ENCODE data around the gene PHF21B.

The PHF21B gene

DNA sequence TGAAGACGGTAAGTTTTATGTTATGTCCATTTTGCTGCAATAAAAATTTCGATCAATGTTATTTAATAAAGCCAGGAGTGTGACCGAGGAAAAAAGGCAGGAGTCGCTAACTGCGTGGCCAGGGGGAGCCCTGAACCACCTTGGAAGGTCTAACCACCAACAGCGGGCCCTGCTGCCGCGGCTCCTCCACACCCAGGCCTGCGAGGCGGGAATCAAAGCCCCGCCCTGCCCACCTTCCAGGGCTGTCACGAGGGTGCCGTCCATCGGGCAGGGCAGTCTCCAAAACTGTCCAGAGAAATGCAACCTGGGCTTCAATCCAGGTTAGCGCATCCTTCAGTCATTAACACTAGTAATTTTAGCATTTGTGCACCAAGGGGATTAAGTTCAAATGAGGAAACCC lies 19.0 kb downstream of the PHF21B start:
- DNase-seq (ENCODE audit: low read depth in 4 of 4, low spot score in 1 of 4), result no peak

DNA sequence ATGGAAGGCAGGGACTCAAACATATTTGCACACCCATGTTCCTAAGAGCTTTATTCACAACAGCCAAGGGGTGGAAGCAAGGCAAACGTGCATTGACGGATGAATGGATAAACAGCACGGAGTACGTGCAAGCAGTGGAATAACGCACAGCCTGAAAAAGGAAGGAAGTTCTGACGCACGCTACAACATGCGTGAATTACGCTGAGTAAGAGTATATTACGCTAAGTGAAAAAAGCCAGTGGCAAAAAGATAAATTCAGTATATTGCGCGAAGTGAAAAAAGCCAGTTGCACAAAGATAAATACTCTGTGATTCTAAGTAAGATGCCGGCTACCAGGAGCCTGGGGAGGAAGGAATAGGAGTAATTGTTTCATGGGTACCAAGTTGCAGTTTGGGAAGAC lies 19.5 kb downstream of the PHF21B start:
- no peak for DNase-seq (ENCODE audit: low read depth in 4 of 4, low spot score in 1 of 4)

DNA sequence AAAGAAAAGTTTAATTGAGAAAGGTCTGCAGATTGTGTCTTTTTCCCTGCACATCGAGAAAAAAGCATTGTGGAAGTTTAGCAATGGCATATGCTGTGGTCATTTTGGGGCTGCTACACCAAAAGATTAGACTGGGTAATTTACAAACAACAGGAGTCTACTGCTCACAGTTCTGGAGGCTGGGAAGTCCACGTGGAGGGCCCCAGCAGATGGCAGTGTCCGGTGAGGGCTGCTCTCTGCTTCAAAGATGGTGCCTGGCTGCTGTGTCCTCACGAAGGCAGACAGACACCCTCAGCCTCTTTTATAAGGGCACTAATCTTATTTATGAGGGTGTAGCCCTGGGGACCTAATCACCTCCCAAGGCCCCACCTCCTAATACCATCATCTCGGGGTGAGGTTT lies 21.1 kb downstream of the PHF21B start:
- no peak for DNase-seq (ENCODE audit: low read depth in 4 of 4, low spot score in 1 of 4)

DNA sequence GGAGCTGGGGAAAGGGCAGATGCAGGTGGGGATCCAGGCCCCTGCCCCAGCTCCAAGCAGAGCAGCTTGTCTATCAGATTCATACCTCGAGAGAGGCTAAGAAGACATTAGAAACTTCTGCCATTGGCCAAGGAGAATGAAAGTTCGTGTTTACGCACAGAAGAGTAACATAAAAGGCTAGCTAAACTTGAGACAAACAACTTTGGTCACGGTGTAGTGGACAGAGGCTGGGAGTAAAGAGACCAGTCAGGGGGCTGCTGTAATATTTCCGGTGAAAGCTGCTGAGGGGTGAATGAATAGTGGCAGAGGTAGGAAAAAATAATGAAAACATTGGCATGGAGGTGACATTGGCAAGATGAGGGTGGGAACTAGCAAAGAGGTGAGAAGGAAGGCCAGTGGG lies 22.9 kb downstream of the PHF21B start:
- DNase-seq (ENCODE audit: low read depth in 4 of 4, low spot score in 1 of 4), result no peak

DNA sequence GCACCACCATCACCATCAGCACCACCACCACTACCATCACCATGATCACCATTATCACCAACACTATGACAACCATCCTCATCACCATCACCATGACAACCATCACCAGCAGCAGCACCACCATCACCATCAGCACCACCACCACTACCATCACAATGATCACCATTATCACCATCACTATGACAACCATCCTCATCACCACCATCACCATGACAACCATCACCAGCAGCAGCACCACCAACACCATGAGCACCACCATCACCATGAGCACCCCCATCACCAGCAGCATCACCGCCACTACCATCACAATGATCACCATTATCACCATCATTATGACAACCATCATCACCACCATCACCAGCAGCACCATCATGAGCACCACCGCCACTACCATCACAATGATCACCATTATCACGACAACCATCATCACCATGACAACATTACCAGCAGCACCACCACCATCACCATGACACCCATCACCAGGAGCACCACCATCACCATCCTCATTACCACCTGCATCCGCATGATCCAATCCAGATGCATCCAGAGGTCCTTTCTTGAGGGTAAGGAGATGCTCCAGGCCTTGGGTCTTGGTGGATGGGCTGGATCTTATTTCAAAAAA lies 23.8 kb downstream of the PHF21B start:
- no peak for DNase-seq (ENCODE audit: low read depth in 4 of 4, low spot score in 1 of 4)

DNA sequence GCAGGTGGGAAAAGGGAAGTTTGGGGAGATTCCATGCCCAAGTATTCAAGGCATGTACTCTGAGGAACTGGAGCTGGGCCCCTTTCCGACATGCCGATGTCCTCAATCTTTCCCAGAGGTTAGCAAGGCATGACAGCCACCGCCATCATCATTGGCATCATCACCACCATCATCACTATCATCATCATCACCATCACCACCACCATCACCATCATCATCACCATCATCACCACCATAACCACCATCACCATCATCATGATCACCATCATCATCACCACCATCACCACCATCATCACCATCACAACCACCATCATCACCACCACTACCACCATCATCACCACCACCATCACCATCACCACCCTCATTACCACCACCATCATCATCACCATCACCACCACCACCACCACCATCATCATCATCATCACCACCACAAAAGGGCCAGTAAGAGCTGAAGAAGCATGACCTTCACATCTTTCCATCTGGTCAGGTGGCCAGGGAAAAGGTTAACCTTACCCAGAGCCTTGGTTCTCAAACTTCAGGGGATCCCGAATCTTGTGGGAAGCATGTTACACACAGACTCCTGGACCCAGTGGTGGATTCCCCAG lies 25.8 kb downstream of the PHF21B start:
- no peak for DNase-seq (ENCODE audit: low read depth in 4 of 4, low spot score in 1 of 4)

DNA sequence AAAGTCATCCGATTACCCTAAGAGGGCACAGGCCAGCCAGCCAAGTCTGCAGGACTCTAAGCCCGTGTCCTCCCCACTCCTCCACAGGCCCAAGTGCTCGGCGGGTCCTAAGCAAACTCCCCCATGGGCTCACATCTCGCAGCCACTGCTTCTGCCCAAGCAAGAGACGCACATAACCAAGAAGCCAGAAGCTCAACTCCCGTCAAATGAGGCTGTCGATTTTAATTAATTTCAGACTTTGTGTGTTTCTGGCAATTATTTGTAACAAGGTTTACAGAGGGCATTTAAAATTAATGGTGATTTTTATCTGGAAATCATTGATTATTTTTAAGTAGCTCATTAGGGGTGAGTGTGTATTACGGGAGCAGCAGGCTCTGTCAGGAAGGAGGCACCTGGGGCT lies 27.4 kb downstream of the PHF21B start:
- DNase-seq (ENCODE audit: low read depth in 4 of 4, low spot score in 1 of 4), result no peak

DNA sequence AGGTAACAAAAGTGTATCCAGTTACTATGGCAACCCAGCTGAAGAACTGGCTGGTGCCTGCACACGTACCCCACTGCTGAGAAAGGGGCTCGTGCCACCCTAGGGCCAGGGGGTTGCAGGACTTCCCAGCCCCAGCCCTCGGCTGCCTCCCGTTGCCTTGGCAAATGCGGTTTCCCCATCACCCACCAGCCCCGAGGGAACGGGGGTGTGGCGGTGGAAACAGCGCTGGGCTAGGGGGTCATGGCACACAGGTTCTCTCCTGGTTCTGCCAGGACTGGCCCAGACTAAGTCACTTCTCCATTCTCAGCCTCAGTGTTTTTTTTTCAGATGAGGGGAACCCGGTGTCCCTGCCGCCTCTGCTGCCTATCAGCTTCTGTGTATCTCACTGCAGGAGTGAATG lies 27.9 kb downstream of the PHF21B start:
- DNase-seq (ENCODE audit: low read depth in 4 of 4, low spot score in 1 of 4), result no peak

DNA sequence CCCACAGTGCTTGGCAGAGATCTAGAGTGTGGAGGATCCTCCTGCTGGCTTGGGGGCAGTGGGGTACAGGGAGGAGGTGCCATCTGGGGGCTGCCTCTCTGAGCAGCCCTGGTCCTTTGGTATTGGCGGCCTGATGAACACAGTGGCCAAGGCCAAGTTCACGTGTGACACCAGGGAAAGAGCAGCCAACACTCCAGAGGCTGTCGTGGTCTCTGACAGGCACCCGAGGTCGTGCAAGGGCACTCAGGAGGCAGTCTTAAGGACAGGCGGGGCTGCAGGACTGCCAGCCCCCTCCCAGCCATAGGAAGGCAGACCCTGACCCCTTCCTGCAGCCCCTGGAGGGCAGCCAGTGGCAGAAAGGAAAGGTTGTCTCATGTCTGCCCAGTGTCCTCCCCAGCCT lies 30.7 kb downstream of the PHF21B start:
- DNase-seq (ENCODE audit: low read depth in 4 of 4, low spot score in 1 of 4), result no peak

DNA sequence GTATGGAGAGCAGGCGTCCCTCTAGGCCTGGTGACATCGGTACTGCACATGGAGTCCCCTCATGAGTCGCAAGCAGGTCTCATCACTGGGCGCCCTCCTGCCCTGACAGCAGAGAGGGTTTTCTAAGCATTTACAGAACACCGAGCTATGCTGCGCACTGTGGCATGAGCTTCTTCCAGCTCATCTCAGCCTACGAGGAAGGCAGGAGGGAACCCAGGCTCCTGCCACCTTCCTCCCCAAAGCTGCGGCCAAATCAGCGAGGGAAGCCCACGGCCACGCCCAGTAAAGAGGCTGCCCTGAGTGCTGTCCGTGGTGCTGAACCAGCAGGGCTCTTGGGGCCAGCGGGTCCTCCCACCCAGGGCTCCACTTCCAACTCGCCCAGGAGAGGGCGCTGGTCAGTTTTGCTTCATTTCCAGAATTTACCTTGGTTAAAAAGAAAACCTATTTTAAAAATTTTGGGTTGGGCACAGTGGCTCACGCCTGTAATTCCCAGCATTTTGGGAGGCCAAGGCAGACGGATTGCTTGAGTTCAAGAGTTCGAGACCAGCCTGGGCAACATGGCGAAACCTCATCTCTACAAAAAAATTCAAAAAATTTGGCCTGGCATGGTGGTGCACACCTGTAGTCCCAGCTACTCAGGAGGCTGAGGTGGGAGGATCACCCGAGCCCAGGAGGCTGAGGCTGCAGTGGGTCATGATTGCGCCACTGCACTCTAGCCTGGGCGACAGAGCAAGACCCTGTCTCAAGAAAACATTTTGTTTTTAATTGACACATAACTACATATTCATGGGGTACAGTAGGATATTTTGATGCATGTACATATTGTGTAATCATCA lies 34.2 kb downstream of the PHF21B start:
- peak; percentile 35 to 66 (median 45) for DNase-seq (ENCODE audit: low read depth in 4 of 4, low spot score in 1 of 4)

DNA sequence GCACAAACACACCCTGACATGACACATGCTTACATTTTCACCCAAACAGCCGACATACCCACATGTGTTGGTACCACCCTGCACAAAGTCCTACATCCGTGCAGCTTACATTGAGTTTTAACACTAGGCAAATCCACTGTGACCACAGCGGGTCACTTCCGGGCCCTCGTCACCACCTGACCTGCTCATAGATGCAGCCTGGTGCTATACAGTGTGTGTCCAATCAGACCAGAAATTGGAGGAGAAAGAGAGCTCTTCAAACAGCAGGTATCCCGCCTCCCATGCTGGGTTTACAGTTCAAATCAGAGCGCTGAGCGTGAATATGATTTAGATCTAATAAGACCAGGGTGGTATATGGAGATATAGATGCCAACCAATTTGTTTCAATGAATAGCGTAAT lies 35.4 kb downstream of the PHF21B start:
- DNase-seq (ENCODE audit: low read depth in 4 of 4, low spot score in 1 of 4), result no peak

DNA sequence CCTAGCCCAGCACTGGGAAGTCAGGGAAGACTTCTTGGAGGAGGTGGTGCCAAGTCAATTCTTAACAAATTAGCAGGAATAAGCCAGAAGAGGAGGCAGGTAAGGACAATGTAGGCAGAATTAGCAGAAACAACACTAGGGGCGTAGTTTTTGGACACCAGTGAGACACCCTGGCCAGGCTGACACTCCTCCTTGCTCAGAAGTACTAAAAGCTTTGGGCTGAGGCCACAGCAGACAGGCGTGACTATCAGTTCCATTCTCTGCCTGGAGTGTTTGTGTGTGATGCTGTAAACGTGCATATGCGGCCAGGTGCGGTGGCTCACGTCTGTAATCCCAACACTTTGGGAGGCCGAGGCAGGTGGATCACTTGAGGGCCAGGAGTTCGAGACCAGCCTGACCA lies 36.0 kb downstream of the PHF21B start:
- DNase-seq (ENCODE audit: low read depth in 4 of 4, low spot score in 1 of 4), result no peak

DNA sequence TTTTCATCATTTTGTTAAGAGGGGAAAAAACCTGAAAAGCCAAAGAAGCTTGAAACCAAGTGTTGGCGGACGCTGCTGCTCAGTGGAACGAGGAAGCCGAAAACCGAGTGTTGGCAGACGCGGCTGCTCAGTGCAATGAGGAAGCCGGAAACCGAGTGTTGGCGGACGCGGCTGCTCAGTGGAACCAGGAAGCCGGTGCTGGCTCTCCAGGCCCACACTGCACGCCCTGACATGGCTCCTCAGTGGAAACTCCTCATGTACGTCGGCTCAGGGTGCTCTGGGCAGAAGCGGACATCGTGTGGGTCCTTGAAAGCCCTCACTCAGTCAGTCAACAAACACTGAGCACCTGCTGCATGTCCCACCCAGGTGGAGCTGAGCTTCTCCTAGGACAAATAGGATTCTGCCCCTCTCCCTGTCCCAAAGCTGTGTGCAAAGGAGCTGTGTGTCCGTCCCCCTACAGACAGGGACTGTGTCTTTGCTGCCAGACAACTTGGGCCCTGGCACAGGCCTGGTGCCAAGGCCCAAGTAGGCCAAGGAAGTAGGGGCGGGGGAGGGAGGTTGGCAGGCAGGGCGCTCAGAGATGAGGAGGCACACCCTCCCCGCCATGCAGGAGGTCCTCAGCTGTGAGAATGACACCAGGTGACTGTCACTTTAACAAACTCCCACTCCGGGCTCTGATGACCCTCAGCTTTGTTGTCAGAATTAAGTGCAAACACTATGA lies 37.3 kb downstream of the PHF21B start:
- DNase-seq (ENCODE audit: low read depth in 4 of 4, low spot score in 1 of 4), result peak in 1 of 4 experiments; percentile 2

DNA sequence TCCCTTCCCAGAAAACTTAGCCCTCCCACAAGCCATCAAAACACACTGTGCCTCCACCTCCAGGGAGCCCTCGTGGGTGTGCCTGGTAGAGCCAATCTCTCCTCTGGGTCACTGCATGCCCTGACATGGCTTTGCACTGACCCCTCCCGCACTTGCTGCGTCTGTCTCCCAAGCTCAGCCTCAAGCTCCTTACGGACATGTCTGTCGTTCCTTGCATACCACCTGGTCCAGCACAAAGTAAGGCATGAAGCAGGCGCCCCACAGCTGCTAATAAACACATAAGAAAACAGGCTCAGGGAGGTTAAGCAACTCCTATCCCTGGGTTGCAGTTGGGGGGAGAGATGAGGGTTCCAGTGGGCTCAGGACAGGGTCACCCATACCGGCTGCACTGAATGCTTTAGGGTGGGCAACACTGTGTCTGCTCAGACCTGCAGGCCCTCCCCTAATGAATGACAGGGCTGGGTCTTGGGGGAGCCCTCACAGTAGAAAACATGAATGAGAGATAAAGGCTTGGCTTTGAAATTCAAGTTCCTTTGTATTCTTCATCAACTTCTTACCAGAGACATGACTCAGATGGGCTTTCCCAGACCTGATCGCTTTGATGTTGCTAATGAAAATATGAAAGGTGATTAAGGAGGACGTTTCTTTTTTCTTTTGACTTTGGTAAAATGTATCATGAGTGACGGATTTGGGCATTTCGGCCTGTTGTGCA lies 38.0 kb downstream of the PHF21B start:
- DNase-seq (ENCODE audit: low read depth in 4 of 4, low spot score in 1 of 4), result no peak

DNA sequence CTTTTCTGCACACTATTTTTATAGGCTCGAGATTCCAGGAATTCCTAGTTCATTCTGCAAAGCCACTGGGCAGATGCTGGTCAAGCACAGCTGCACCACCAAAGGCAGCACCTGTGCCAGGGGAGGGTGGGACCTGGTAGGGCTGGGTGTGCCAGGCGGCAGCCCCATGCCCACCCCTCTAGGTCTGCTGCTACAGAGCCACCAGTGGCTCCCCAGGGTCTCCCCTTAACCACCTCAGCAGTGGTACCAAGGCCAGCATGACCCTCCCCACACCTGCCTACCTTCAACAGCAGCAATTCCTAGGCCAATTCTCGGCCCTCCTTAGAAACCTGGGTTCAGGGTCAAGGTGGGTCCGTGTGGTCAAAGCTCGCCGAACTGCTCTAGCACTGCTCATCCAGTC lies 39.5 kb downstream of the PHF21B start:
- DNase-seq (ENCODE audit: low read depth in 4 of 4, low spot score in 1 of 4), result no peak

DNA sequence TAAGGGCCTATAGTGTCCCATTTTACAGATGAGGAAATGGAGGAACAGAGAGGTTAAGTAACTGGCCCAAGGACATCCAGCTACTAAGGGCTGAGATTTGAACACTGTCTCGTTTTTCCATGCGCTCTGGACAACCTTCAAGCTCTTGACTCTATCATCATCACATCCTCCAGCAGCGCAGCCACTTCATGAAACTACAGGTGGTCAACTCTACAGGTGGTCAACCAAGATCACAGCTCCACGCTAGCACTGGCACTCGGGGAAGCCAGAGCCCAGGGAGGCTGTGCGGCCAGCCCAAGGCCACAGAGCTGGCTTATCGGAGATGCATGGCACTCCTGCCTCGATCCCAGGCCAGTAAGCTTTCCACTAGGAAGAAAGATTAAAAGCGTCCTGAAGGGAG lies 40.0 kb downstream of the PHF21B start:
- no peak for DNase-seq (ENCODE audit: low read depth in 4 of 4, low spot score in 1 of 4)

DNA sequence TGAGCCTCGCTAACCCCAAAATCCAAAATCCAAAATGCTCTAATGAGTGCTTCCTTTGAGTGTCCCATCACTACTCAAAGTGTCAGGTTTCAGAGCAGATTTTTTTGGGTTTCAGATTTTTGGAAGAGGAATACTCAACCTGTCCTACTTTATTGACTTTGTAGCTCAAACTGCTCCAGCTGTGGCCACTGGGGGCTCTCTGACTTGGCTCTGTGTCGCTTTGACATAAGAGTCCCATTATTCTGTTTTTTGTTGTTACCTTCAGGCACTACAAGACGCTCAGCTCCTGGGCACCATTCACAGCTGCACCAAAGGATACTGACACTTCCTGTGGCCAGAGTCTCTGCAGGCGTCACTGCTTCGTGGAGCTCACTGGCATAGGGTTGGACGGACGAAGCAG lies 41.1 kb downstream of the PHF21B start:
- DNase-seq (ENCODE audit: low read depth in 4 of 4, low spot score in 1 of 4), result no peak

DNA sequence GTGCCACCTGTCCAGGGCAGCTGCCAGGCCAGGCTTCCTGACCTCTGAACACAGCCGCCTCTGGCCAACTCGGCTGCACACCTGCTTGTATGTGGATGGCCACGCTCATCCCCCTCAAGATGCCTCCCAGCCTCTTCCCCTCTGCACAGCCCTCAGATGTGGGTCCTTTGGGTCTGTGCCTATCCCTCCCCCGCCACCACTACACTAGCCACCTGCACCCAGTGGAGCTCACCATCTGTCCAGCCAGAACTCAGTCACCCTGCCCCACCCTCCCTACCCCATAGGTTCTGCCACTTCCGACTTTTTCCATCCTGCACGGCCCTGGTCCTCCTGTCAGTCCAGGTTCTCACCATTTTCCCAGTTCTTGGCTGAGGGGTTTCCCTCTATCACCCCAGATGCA lies 44.6 kb downstream of the PHF21B start:
- no peak for DNase-seq (ENCODE audit: low read depth in 4 of 4, low spot score in 1 of 4)

DNA sequence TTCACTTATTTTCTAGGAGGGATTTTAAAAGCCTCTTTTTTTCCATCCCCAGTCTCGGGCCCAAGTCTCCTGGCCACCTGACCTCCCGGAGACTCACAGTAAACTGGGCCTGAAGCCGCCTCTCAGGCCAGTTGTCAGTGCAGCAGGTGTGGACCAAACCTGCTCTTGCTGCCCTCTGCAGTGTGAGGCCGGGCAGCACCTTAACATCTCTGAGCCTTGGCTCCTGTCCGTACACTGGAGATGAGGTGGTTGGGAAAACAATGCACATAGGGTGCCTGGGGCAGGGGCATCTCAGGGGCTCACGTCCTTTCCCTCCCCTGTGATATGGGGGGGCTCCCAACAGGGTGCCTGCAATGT lies 45.1 kb downstream of the PHF21B start:
- DNase-seq (ENCODE audit: low read depth in 4 of 4, low spot score in 1 of 4), result no peak

DNA sequence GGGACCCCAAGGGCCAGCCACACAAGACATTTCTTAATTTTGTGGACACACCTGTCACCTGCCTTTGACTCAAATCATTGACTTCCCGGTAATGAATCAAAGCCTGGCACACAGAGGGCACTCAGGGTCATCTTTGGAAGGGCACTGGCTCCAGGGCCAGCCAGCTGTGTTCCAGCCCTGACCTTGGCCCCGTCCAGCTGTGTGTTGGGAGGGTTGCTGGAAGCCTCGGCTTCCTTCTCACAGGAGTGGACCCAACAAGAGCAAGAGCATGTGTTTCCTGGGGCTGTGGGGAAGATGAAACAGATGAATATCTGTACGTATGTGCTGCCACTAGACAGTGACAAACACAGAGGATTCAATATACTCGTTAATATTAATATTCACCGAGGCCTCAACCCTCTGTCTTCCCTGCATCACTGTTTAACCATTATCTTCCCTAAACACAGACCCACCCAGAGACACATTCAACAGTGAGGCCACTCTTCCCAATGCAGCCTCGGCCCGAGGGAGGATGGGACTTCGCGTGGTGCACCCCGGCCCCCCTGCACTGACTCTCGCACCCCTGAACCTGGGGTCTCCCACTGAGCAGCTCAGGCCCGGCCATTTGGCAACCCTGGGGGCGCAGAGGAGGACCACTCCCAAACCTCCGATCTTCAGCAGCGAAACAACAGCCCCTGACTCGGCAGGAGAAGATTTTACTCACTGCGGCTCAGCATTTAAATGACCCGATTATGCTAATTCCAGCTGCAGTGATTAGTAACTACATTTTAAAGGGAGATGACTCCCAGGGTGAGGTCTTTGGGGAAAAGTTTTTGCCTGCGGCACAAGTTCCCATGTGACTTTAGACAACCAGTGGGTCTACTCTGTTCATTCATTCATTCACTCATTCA lies 45.7 kb downstream of the PHF21B start:
- no peak for DNase-seq (ENCODE audit: low read depth in 4 of 4, low spot score in 1 of 4)
